OCI-LY1 (cell line): Measurements from ENCODE around the gene DOCK6.

Experiments
- EZH2 ChIP-seq: fragments of 200-600 bp; sonication (generic), shearing (Covaris generic); IDR thresholded peaks from 2 replicates; pipeline ENCODE4 v1.8.0; 2017; ENCODE audit warnings: borderline replicate concordance, mixed run types, mild to moderate bottlenecking, antibody characterized with exemption, low read length, moderate library complexity, mixed read lengths
- TF ChIP-seq, protein P1 (sequence below): fragments of 200-600 bp; sonication (generic), shearing (Covaris generic); IDR thresholded peaks from 2 replicates; pipeline ENCODE4 v1.5.1; 2017; ENCODE audit warnings: mild to moderate bottlenecking, antibody characterized with exemption, low read length, moderate library complexity, mixed read lengths

DNA sequence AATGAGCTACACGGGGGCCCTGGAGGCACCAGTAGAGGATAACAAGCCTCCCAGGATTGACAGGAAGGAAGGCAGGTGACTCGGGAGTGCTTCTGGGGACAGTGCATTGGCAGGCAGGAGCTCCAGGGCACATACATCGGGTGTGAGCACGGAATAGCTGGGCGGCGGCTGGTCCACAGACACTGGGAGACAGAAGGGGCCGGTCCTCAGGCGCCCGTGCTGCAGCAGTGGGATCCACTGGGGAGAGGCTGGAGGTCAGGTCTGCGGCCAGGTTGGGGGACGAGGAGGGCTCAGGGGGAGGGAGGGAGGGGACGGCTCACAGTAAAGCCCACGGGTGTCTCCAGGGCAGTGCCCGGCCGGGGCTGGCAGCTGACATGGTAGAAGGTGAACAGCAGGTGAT, 25.0 kb downstream of the DOCK6 start:
- TF ChIP-seq, protein P1, sequence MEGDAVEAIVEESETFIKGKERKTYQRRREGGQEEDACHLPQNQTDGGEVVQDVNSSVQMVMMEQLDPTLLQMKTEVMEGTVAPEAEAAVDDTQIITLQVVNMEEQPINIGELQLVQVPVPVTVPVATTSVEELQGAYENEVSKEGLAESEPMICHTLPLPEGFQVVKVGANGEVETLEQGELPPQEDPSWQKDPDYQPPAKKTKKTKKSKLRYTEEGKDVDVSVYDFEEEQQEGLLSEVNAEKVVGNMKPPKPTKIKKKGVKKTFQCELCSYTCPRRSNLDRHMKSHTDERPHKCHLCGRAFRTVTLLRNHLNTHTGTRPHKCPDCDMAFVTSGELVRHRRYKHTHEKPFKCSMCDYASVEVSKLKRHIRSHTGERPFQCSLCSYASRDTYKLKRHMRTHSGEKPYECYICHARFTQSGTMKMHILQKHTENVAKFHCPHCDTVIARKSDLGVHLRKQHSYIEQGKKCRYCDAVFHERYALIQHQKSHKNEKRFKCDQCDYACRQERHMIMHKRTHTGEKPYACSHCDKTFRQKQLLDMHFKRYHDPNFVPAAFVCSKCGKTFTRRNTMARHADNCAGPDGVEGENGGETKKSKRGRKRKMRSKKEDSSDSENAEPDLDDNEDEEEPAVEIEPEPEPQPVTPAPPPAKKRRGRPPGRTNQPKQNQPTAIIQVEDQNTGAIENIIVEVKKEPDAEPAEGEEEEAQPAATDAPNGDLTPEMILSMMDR, result no peak
- TF ChIP-seq EZH2, result no peak
